C4-2B (cell line): Measurements from ENCODE around the gene STAT6.

ENCODE experiments used
- ZFX ChIP-seq: fragments of 450-650 bp; IDR thresholded peaks from 2 replicates; pipeline ENCODE4 v1.6.1; 2017
- TF ChIP-seq, protein P1 (sequence below): fragments of 450-650 bp; conservative IDR thresholded peaks from 2 replicates; pipeline ENCODE4 v1.5.1; 2017; ENCODE audit warnings: mild to moderate bottlenecking

DNA sequence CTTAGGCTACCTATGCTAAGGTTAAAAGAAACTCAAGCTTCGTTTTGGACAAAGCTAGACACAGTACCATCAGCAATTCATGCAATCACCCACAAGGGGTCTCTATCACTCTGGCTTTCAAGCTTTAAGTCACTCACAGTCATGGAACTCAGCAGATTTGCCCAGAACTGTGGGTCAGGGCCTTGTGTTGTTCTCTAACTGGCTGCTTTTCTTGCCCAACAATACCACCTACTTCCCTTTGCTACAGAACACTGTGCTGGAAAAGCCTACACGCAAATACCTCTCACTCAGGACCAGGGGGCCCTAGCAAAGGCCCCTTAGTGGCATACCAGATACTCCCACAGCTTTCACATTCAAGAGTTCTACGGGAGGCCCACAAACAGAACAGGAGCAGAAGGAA lies 41.6 kb downstream of the STAT6 start:
- TF ChIP-seq, protein P1, sequence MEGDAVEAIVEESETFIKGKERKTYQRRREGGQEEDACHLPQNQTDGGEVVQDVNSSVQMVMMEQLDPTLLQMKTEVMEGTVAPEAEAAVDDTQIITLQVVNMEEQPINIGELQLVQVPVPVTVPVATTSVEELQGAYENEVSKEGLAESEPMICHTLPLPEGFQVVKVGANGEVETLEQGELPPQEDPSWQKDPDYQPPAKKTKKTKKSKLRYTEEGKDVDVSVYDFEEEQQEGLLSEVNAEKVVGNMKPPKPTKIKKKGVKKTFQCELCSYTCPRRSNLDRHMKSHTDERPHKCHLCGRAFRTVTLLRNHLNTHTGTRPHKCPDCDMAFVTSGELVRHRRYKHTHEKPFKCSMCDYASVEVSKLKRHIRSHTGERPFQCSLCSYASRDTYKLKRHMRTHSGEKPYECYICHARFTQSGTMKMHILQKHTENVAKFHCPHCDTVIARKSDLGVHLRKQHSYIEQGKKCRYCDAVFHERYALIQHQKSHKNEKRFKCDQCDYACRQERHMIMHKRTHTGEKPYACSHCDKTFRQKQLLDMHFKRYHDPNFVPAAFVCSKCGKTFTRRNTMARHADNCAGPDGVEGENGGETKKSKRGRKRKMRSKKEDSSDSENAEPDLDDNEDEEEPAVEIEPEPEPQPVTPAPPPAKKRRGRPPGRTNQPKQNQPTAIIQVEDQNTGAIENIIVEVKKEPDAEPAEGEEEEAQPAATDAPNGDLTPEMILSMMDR = peak; percentile 83
- TF ChIP-seq ZFX = no peak
